GM20000 (cell line): Measurements from ENCODE around the gene PIWIL1.

Experiments
- DNase-seq: peaks from one replicate; pipeline ENCODE4 v3.0.0; 2012; ENCODE audit warnings: low spot score
- TF ChIP-seq, protein P1 (sequence below): IDR thresholded peaks from 2 replicates; pipeline ENCODE4 v1.5.1; 2012; ENCODE audit warnings: mild to moderate bottlenecking, control low read depth; ENCODE audit errors: extremely low read depth, missing control alignments

The PIWIL1 gene

DNA sequence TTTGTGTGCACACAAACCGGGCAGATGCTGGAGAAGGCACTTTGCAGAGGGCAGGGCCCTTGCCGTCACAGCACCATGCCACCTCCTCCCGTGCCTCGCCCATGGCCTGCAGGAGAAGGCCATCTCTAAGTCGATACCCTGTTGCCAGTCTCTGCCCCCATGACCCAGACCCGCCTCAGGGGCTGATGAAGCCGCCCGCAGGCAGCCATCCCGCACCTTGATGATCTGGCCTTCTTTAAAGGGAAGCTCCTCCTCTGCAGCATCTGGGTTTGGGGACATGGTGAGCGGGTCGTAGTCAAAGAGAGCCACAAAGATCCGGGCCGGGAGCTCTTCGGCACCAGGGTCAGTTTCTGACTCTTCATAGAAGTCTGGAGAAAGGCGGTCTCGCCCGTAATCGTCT lies 76.2 kb downstream of the PIWIL1 start:
- TF ChIP-seq, protein P1, sequence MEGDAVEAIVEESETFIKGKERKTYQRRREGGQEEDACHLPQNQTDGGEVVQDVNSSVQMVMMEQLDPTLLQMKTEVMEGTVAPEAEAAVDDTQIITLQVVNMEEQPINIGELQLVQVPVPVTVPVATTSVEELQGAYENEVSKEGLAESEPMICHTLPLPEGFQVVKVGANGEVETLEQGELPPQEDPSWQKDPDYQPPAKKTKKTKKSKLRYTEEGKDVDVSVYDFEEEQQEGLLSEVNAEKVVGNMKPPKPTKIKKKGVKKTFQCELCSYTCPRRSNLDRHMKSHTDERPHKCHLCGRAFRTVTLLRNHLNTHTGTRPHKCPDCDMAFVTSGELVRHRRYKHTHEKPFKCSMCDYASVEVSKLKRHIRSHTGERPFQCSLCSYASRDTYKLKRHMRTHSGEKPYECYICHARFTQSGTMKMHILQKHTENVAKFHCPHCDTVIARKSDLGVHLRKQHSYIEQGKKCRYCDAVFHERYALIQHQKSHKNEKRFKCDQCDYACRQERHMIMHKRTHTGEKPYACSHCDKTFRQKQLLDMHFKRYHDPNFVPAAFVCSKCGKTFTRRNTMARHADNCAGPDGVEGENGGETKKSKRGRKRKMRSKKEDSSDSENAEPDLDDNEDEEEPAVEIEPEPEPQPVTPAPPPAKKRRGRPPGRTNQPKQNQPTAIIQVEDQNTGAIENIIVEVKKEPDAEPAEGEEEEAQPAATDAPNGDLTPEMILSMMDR = no peak
- DNase-seq = no peak

DNA sequence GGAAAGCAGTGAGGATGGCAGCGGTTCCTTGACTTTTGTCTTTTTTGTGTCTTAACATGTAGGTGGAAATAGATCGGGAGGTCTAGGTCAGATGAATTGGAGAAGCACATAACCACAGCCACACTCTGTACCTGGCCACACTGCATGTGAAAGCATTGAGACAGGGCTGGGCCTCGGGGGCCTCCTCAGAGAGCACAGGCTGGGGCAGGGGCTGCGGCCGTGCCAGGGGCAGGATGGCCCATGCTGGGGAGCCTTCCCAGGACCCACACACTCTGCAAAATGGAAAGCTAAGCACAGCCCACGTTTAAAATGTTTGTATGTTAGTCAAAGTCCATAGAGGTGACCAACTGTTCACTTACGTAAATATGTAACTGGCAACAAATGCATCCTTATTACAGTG lies 76.7 kb downstream of the PIWIL1 start:
- TF ChIP-seq, protein P1 = no peak
- no peak for DNase-seq

DNA sequence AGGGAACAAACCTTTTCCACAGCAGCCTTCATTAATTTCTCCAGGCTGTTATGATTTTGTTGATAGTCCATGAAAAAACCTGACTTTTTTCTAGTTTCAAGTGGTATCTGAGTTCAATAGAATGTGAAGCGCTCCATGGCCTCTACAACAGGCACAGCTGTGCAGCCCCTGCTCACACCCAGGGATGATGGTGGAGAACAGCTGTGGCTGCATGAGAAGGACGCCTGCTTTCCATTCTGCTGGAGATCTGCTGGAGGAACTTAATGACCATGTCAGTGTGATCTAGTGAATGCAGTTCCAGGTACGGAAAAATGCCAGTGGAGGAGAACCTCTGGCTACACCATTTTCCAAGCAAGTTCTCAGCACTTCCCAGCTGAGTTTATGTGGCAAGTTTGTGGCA lies 80.6 kb downstream of the PIWIL1 start:
- TF ChIP-seq, protein P1 = no peak
- no peak for DNase-seq

DNA sequence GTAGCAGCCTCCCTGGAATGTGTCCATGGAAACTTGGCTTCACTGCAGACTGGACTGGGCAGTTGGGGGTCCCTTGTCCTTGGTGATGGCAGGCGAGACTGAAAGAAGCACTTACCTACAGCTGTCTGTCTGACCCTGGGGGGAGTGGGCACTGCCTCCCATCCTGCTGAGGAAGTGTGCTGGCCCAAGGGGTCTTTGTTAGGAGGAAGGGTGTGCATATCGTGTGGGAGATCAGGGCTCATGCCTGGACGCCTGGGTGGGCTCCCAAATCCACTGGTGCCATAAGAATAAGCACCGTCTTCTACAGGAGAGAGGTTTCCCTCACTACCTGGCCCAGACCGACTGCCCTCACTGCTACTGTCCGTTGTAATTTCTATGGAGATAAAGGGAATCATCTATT lies 81.4 kb downstream of the PIWIL1 start:
- DNase-seq = no peak
- TF ChIP-seq, protein P1 = no peak

DNA sequence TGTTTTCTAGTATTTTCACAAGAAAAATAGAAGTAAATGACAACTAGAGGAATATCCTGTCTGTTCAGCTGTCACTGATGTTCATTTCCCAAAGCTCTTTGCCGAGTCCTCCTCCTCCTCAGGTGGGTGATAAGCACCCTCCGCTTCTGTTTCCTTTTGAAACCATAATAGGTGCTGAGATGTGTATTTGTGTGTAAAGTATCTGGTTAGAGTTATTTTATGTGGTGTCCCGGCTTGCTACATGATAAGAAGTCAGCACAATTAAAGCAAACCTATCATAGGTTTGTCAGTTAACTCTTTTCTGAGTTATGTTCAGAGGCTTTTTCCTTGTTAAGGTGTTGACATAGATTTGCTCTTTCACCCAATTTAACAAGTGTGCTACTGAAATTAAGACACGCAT lies 82.4 kb downstream of the PIWIL1 start:
- no peak for DNase-seq

DNA sequence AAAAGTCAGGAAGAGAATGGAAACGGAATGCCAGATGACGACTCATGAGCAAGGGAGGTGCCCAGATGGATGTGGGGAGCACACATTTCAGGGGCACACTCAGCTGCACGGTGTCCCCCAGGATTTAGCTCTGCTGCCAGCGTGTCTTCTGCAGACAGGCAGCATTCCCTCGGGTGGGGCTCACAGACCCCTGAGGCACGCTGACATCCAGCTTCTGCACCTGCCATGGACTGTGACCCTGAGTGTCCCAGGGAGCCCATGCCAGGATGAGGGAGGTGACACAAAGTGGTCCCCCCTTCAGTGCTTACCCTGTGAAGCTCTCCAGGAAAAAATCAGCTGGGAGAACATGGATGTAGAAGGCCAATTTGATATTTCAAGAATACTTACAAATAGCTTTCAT lies 84.2 kb downstream of the PIWIL1 start:
- TF ChIP-seq, protein P1 = no peak
- DNase-seq = no peak

More for the DNA sequence above, 82.4 kb downstream of the PIWIL1 start:
- TF ChIP-seq, protein P1 = no peak
